B cell (primary cell): ENCODE measurements around the gene PEX16. TPM values are rescaled to one million over a fixed set of nuclear protein-coding genes. Genes with fewer than 3 reads are reported as not detected.

Experiments used
- ATAC-seq: fragments of 200-7000 bp; cut with Tn5 transposase; one replicate; pipeline ENCODE4 v1.10.0; 2021; ENCODE audit warnings: low read depth, mild to moderate bottlenecking, moderate number of reproducible peaks, moderate library complexity
- CTCF ChIA-PET: fragments of 350-600 bp; sonication (Branson Sonifier 250); formaldehyde crosslinking; loops from one replicate; lab custom pipeline; 2021; ENCODE audit warnings: antibody characterized with exemption, inconsistent platforms; lab: Charles Lee
- POLR2A ChIA-PET: fragments of 350-600 bp; sonication (Branson Sonifier 250); formaldehyde crosslinking; loops from one replicate; lab custom pipeline; 2021; ENCODE audit warnings: antibody characterized with exemption; lab: Charles Lee
- DNase-seq: peaks from one replicate; pipeline ENCODE4 v3.0.0; 2013
- H2AFZ ChIP-seq: 2 replicates; pipeline ENCODE4 v1.6.1; 2012; ENCODE audit warnings: mild to moderate bottlenecking, low read depth, low read length; ENCODE audit not compliant: insufficient read depth, poor library complexity, severe bottlenecking
- H3K27ac ChIP-seq, 2 donors: 1 replicate in 1 of 2; 2 replicates in 1 of 2; pipeline ENCODE4 v1.5.1; 2012 to 2013; ENCODE audit warnings: low read length in 2 of 2, mild to moderate bottlenecking in 2 of 2, moderate library complexity in 1 of 2
- H3K27me3 ChIP-seq, 4 experiments: fragments of 200-600 bp in 1 of 4; sonication (generic) in 1 of 4; replicated peaks in 1 of 4; 1 replicate in 2 of 4; 2 replicates in 2 of 4; pipeline versions ENCODE4 v1.6.1 to v1.7.0; 2013 to 2016; ENCODE audit warnings: low read length in 3 of 4, mild to moderate bottlenecking in 2 of 4, mixed read lengths in 1 of 4, moderate library complexity in 1 of 4; ENCODE audit not compliant: insufficient read depth in 4 of 4, control insufficient read depth in 3 of 4; ENCODE audit errors: control extremely low read depth in 1 of 4
- H3K36me3 ChIP-seq, 2 experiments: replicated peaks in 1 of 2; 1 replicate in 1 of 2; 2 replicates in 1 of 2; pipeline versions ENCODE4 v1.6.1 to v1.7.1; 2013; ENCODE audit warnings: low read length in 1 of 2; ENCODE audit not compliant: insufficient read depth in 2 of 2, control insufficient read depth in 1 of 2; ENCODE audit errors: control extremely low read depth in 1 of 2, extremely low read depth in 1 of 2
- H3K4me1 ChIP-seq, 2 donors: fragments of 200-600 bp in 1 of 2; sonication (generic) in 1 of 2; 1 replicate in 1 of 2; 2 replicates in 1 of 2; pipeline versions ENCODE4 v1.5.1 to v1.6.1; 2013 to 2017; ENCODE audit warnings: low read length in 2 of 2; ENCODE audit not compliant: control insufficient read depth in 2 of 2, insufficient read depth in 2 of 2
- H3K4me2 ChIP-seq: replicated peaks from 2 replicates; pipeline ENCODE3; 2012; ENCODE audit warnings: mild to moderate bottlenecking, low read depth, low read length; ENCODE audit not compliant: poor library complexity, severe bottlenecking
- H3K4me3 ChIP-seq, 5 experiments: fragments of 200-600 bp in 1 of 5; sonication (generic) in 1 of 5; 1 replicate in 3 of 5; 2 replicates in 2 of 5; pipeline versions ENCODE4 v1.5.1 to v1.7.0; 2011 to 2016; ENCODE audit warnings: low read length in 4 of 5, mild to moderate bottlenecking in 4 of 5, low read depth in 2 of 5, control low read depth in 1 of 5, moderate library complexity in 1 of 5; ENCODE audit not compliant: insufficient read depth in 1 of 5; ENCODE audit errors: control extremely low read depth in 1 of 5, extremely low read depth in 1 of 5
- H3K79me2 ChIP-seq: fragments of 200-600 bp; sonication (generic); one replicate; pipeline ENCODE4 v1.6.0; 2016; ENCODE audit warnings: low read length; ENCODE audit not compliant: control insufficient read depth, insufficient read depth
- H3K9ac ChIP-seq: fragments of 200-600 bp; sonication (generic); 2 replicates; pipeline ENCODE4 v1.6.1; 2017; ENCODE audit warnings: mild to moderate bottlenecking, low read length, moderate library complexity
- H3K9me3 ChIP-seq, 3 donors: one replicate each; pipeline versions ENCODE4 v1.6.1 to v1.7.1; 2013; ENCODE audit warnings: low read length in 2 of 3; ENCODE audit not compliant: control insufficient read depth in 2 of 3, insufficient read depth in 1 of 3; ENCODE audit errors: control extremely low read depth in 1 of 3
- H4K20me1 ChIP-seq: 2 replicates; pipeline ENCODE4 v1.6.0; 2012; ENCODE audit warnings: mild to moderate bottlenecking, low read length; ENCODE audit not compliant: insufficient read depth, control insufficient read depth, poor library complexity, severe bottlenecking
- H3K27ac Mint-ChIP-seq: one replicate; pipeline ENCODE4 v1.8.0; 2021; ENCODE audit warnings: mixed read lengths
- H3K27me3 Mint-ChIP-seq: one replicate; pipeline ENCODE4 v1.8.0; 2021; ENCODE audit warnings: mixed read lengths
- H3K4me1 Mint-ChIP-seq: one replicate; pipeline ENCODE4 v1.8.0; 2021; ENCODE audit warnings: mixed read lengths
- H3K4me3 Mint-ChIP-seq: one replicate; pipeline ENCODE4 v1.8.0; 2021; ENCODE audit warnings: mixed read lengths
- H3K9me3 Mint-ChIP-seq: one replicate; pipeline ENCODE4 v1.8.0; 2022; ENCODE audit warnings: mixed read lengths; ENCODE audit not compliant: insufficient read depth
- EZH2 ChIP-seq: IDR thresholded peaks from 2 replicates; pipeline ENCODE4 v1.6.1; 2012; ENCODE audit warnings: borderline replicate concordance, low read depth, mild to moderate bottlenecking, moderate library complexity, low read length; ENCODE audit not compliant: insufficient read depth, poor library complexity, severe bottlenecking
- WGBS: methylation state at CpG from one replicate; pipeline ENCODE4 v1.1.5; 2013; ENCODE audit warnings: missing lambda C conversion rate; ENCODE audit not compliant: insufficient coverage; 5-methylcytosine and 5-hydroxymethylcytosine counted together
- intact Hi-C: fragments of 100-400 bp; cut with micrococcal nuclease; formaldehyde crosslinking; loops from one replicate; pipeline ENCODE4 v1.10.0; 2022
- polyA plus RNA-seq: library from polyadenylated mRNA; depleted of rRNA; stranded (reverse); fragments of >200 nt; gene quantifications from 2 replicates; pipeline ENCODE4 v1.2.3, GENCODE V29; 2012
- total RNA-seq, 2 donors: library from RNA; stranded (reverse); fragments of 120-200 nt in 1 of 2; gene quantifications; 1 replicate in 1 of 2; 2 replicates in 1 of 2; pipeline versions ENCODE4 v1.2.3 to v1.2.4, GENCODE V29; 2013 to 2022
- TF ChIP-seq, protein P1 (sequence below): fragments of 200-600 bp; IDR thresholded peaks from one replicate; pipeline ENCODE4 v1.8.0; 2022; ENCODE audit warnings: antibody characterized with exemption, mild to moderate bottlenecking

PEX16 gene
- total and polyA plus RNA-seq, 2 donors (not counting 1 experiment from before 2014, with no cell fraction given), result 89.4 to 107 TPM

DNA sequence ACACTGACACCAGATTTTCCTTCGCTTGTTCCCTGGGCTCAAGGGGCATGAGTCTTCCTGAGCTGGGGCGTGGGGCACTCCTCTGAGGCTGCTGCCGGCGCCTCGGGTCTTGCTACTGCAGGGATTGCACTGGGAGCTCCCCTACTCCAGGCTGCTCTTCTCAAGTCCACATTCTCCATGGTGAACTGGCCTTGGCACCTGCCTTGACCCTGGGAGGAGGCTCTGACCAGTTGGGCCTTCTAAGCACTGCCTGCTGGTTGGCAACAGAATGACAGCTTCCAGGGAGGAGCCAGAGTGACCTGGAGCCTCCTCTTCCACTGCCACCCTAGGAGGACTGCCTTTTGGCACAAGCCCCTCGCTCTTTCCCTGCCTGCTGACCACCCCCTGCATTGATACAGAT is 20.1 kb downstream of the PEX16 start:
- Histone ChIP-seq H4K20me1 (no peaks in the 10 kb centered on the region), H3K9ac (no peak overlapping the region), H3K4me3 (no peak overlapping the region), H3K9me3 (peaks cover 0 to 12% (median 0%) of the 10 kb centered on the region in 3 donors), H3K27me3 (peaks cover 0 to 53% (median 23%) of the 10 kb centered on the region in 4 experiments), H3K27ac (no peak overlapping the region), H3K79me2 (no peaks in the 10 kb centered on the region), H2AFZ (no peak overlapping the region), H3K4me1 (peaks cover 12 to 17% of the 10 kb centered on the region in 2 donors), H3K4me2 (no peak overlapping the region), H3K36me3 (no peaks in the 10 kb centered on the region)
- intact Hi-C loops, result no loop called here
- DNase-seq (no peak), ATAC-seq (no peak)
- no peak overlapping the region for H3K4me3 Mint-ChIP-seq
- H3K9me3 Mint-ChIP-seq, result no peaks in the 10 kb centered on the region
- 95% methylated on average over 5 of the region's 6 CpGs for WGBS
- ChIA-PET POLR2A (no interaction called here), CTCF (interaction anchor here (0.7 to 3.3 kb wide), 3 partner anchors 20 to 106 kb away, joined by 3 to 12 read pairs (median 3); partner anchors contain the start of gene PEX16)
- H3K27me3 Mint-ChIP-seq, result peaks cover 35% of the 10 kb centered on the region
- peaks cover 12% of the 10 kb centered on the region for H3K4me1 Mint-ChIP-seq
- TF ChIP-seq, protein P1, sequence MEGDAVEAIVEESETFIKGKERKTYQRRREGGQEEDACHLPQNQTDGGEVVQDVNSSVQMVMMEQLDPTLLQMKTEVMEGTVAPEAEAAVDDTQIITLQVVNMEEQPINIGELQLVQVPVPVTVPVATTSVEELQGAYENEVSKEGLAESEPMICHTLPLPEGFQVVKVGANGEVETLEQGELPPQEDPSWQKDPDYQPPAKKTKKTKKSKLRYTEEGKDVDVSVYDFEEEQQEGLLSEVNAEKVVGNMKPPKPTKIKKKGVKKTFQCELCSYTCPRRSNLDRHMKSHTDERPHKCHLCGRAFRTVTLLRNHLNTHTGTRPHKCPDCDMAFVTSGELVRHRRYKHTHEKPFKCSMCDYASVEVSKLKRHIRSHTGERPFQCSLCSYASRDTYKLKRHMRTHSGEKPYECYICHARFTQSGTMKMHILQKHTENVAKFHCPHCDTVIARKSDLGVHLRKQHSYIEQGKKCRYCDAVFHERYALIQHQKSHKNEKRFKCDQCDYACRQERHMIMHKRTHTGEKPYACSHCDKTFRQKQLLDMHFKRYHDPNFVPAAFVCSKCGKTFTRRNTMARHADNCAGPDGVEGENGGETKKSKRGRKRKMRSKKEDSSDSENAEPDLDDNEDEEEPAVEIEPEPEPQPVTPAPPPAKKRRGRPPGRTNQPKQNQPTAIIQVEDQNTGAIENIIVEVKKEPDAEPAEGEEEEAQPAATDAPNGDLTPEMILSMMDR, result no peak
- TF ChIP-seq EZH2, result no peak
- no peak overlapping the region for H3K27ac Mint-ChIP-seq

DNA sequence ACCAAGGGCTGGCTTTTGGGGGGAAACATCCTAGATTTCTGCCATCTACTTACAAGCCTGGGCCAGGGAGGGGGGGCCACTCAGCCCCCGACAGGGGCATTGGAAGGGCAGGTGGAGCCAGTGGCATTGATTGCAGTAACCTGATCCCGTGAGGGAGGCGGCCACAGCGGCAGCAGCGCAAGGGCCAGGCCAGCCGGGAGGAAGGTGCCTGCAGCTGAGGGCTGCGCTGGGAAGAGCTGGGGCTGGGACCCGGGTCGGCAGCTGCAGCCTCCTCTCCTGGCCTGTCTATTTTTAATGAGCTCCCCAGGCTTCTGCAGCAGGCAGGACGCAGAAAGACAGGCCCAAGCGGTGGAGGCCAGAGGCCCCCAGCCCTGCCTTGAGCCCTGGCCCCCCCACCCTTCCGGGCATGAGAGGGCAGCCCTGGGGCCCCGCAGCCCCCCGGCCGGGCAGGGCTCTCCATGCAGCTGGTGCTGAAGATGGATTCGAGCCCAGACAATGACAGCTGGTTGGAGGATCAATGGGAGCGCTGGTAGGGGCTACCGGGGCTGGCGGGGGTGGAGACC is 21.2 kb downstream of the PEX16 start:
- CTCF ChIA-PET, result interaction anchor here (3.3 kb wide), 1 partner anchor 69 kb away, joined by 12 read pairs; no protein-coding TSS in a partner anchor
- Histone ChIP-seq H3K4me2 (no peak overlapping the region), H3K36me3 (no peaks in the 10 kb centered on the region), H3K27me3 (peaks cover 0 to 53% (median 24%) of the 10 kb centered on the region in 4 experiments), H3K4me3 (no peak overlapping the region), H4K20me1 (no peaks in the 10 kb centered on the region), H3K27ac (no peak overlapping the region), H3K9me3 (peaks cover 0 to 12% (median 0%) of the 10 kb centered on the region in 3 donors), H3K79me2 (no peaks in the 10 kb centered on the region), H3K4me1 (peaks cover 12 to 17% of the 10 kb centered on the region in 2 donors), H2AFZ (no peak overlapping the region), H3K9ac (no peak overlapping the region)
- Mint-ChIP-seq H3K9me3 (no peaks in the 10 kb centered on the region), H3K4me3 (no peak overlapping the region), H3K4me1 (peaks cover 12% of the 10 kb centered on the region), H3K27ac (no peak overlapping the region), H3K27me3 (peaks cover 35% of the 10 kb centered on the region)
- TF ChIP-seq, protein P1, result no peak
- TF ChIP-seq EZH2, result no peak
- DNase-seq (no peak), ATAC-seq (no peak)
- 32% methylated on average over 19 of the region's 19 CpGs for WGBS
- intact Hi-C loops, result no loop called here
- POLR2A ChIA-PET, result no interaction called here
